ENCODE data around the gene MSS51. TPM values are rescaled to one million over a fixed set of nuclear protein-coding genes. Genes with fewer than 3 reads are reported as not detected.

The MSS51 gene
- total RNA-seq (1 to 10 TPM; 1.4 to 1.6 TPM), polyA plus RNA-seq (under 1 TPM; 0.08 to 0.43 TPM)

- DNase-seq (ENCODE audit: low spot score): no peak
- TF ChIP-seq EGR1 (IDR thresholded peaks at IDR 0.05; ENCODE audit: low read depth in 2 of 2): no peak
- TF ChIP-seq ATF3 (IDR thresholded peaks at IDR 0.05): no peak
- TF ChIP-seq RAD21 (IDR thresholded peaks at IDR 0.05): no peak
- TF ChIP-seq RXRA (IDR thresholded peaks at IDR 0.05): no peak
- no peak for TF ChIP-seq FOXA2 (IDR thresholded peaks at IDR 0.05)
- no peak for TF ChIP-seq HNF4G (IDR thresholded peaks at IDR 0.05)
- TF ChIP-seq GABPA (IDR thresholded peaks at IDR 0.05 in 1 of 2, conservative IDR thresholded peaks at IDR 0.05 in 1 of 2): no peak
- TF ChIP-seq TAF1 (conservative IDR thresholded peaks at IDR 0.05): no peak
- TF ChIP-seq, protein P1, sequence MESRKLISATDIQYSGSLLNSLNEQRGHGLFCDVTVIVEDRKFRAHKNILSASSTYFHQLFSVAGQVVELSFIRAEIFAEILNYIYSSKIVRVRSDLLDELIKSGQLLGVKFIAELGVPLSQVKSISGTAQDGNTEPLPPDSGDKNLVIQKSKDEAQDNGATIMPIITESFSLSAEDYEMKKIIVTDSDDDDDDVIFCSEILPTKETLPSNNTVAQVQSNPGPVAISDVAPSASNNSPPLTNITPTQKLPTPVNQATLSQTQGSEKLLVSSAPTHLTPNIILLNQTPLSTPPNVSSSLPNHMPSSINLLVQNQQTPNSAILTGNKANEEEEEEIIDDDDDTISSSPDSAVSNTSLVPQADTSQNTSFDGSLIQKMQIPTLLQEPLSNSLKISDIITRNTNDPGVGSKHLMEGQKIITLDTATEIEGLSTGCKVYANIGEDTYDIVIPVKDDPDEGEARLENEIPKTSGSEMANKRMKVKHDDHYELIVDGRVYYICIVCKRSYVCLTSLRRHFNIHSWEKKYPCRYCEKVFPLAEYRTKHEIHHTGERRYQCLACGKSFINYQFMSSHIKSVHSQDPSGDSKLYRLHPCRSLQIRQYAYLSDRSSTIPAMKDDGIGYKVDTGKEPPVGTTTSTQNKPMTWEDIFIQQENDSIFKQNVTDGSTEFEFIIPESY (IDR thresholded peaks at IDR 0.05): no peak
- no peak for TF ChIP-seq CTCF (IDR thresholded peaks at IDR 0.05; ENCODE audit: low read depth, low read length, missing input control)
- no peak for TF ChIP-seq MAX (IDR thresholded peaks at IDR 0.05)
- no peak for TF ChIP-seq YY1 (IDR thresholded peaks at IDR 0.05)
- no peak for TF ChIP-seq SP1 (IDR thresholded peaks at IDR 0.05)
- no peak for TF ChIP-seq NR2F2 (IDR thresholded peaks at IDR 0.05)
- no peak for TF ChIP-seq FOXA1 (IDR thresholded peaks at IDR 0.05)
- peaks cover 1 to 11% (median 8%) of the 10 kb centered on the region in 4 donors for H3K36me3 ChIP-seq (ENCODE audit: control insufficient read depth in 4 of 4, insufficient read depth in 3 of 4, low read depth in 1 of 4, low read length in 3 of 4)
- no peaks in the 10 kb centered on the region for H3K9me3 ChIP-seq (ENCODE audit: control insufficient read depth in 4 of 4, low read length in 3 of 4)
- no peaks in the 10 kb centered on the region for H3K4me1 ChIP-seq (ENCODE audit: control insufficient read depth in 4 of 4, insufficient read depth in 4 of 4, low read length in 3 of 4)
- H3K27ac ChIP-seq (ENCODE audit: low read depth in 1 of 2, low read length in 2 of 2): no peak within 1 kb of the TSS
- H3K9ac ChIP-seq (ENCODE audit: low read depth in 1 of 2, low read length in 2 of 2): no peak within 1 kb of the TSS
- no peak within 1 kb of the TSS for H3K4me3 ChIP-seq (ENCODE audit: low read depth in 1 of 3, low read length in 3 of 3)
- no peaks in the 10 kb centered on the region for H3K27me3 ChIP-seq (ENCODE audit: control insufficient read depth in 4 of 4, insufficient read depth in 4 of 4, low read length in 3 of 4)
Observed at GRCh38 chr10:73433538-73433867, at the start of gene MSS51. MSS51 (minus strand) TSS chr10:73433561; CDS start chr10:73428284, 5,277 bp downstream.

DNA sequence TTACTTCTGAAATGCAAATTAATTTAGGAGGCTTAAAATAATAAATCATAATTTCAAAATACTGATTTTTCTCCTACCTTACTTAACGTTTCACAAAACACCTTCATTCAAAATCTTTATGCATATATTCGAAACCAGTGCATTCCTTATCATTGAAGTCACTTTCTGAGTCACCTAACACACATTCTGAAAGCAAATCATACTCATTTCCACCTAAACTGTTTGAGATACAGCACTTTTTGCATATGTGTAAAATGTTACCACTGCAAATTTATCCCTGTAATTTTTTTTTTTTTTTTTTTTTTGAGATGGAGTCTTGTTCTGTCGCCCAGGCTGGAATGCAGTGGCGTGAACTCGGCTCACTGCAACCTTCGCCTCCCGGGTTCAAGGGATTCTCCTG is 46.8 kb upstream of the MSS51 start:
- Histone ChIP-seq H3K9me3 (ENCODE audit: control insufficient read depth in 4 of 4, low read length in 3 of 4) (no peaks in the 10 kb centered on the region), H3K9ac (ENCODE audit: low read depth in 1 of 2, low read length in 2 of 2) (no peak overlapping the region), H3K36me3 (ENCODE audit: control insufficient read depth in 4 of 4, insufficient read depth in 3 of 4, low read depth in 1 of 4, low read length in 3 of 4) (peaks cover 6 to 26% (median 17%) of the 10 kb centered on the region in 4 donors), H3K27ac (ENCODE audit: low read depth in 1 of 2, low read length in 2 of 2) (no peak overlapping the region), H3K27me3 (ENCODE audit: control insufficient read depth in 4 of 4, insufficient read depth in 4 of 4, low read length in 3 of 4) (no peaks in the 10 kb centered on the region), H3K4me1 (ENCODE audit: control insufficient read depth in 4 of 4, insufficient read depth in 4 of 4, low read length in 3 of 4) (no peaks in the 10 kb centered on the region), H3K4me3 (ENCODE audit: low read depth in 1 of 3, low read length in 3 of 3) (no peak overlapping the region)
- 89% methylated on average over 7 of the region's 7 CpGs for WGBS
- DNase-seq (ENCODE audit: low spot score): no peak
- TF ChIP-seq HNF4G (IDR thresholded peaks at IDR 0.05) (no peak), ATF3 (IDR thresholded peaks at IDR 0.05) (no peak), FOXA2 (IDR thresholded peaks at IDR 0.05) (no peak), RXRA (IDR thresholded peaks at IDR 0.05) (no peak), SP1 (IDR thresholded peaks at IDR 0.05) (no peak)
- TF ChIP-seq, protein P1 (IDR thresholded peaks at IDR 0.05): no peak

All from liver (tissue), 9 donors.